IPS DF 6.9 (cell line): ENCODE data around the gene BRD1.

Experiments used
- DNase-seq: peaks from one replicate; pipeline ENCODE4 v3.0.0-alpha.2; 2013; ENCODE audit warnings: low read depth, low spot score
- H3K27ac ChIP-seq: one replicate; pipeline ENCODE4 v1.5.1; 2013; ENCODE audit warnings: low read length, control low read depth
- H3K27me3 ChIP-seq: 2 replicates; pipeline ENCODE4 v1.6.1; 2013; ENCODE audit warnings: mild to moderate bottlenecking, low read length; ENCODE audit not compliant: control insufficient read depth, insufficient read depth
- H3K36me3 ChIP-seq: 2 replicates; pipeline ENCODE4 v1.6.1; 2013; ENCODE audit warnings: low read length; ENCODE audit not compliant: control insufficient read depth, insufficient read depth
- H3K4me1 ChIP-seq: 2 replicates; pipeline ENCODE4 v1.6.1; 2013; ENCODE audit warnings: low read length; ENCODE audit not compliant: control insufficient read depth, insufficient read depth
- H3K4me3 ChIP-seq: 2 replicates; pipeline ENCODE4 v1.5.1; 2013; ENCODE audit warnings: mild to moderate bottlenecking, low read length
- H3K9me3 ChIP-seq: 2 replicates; pipeline ENCODE4 v1.6.1; 2013; ENCODE audit warnings: low read length, inconsistent platforms; ENCODE audit not compliant: control insufficient read depth, insufficient read depth
- WGBS: extraction: QIAGEN DNeasy Blood & Tissue Kit; methylation state at CpG from one replicate; pipeline ENCODE4 v1.1.7; 2013; ENCODE audit warnings: mixed read lengths, missing lambda C conversion rate; ENCODE audit not compliant: insufficient read length, insufficient coverage; 5-methylcytosine and 5-hydroxymethylcytosine counted together

BRD1 gene

DNA sequence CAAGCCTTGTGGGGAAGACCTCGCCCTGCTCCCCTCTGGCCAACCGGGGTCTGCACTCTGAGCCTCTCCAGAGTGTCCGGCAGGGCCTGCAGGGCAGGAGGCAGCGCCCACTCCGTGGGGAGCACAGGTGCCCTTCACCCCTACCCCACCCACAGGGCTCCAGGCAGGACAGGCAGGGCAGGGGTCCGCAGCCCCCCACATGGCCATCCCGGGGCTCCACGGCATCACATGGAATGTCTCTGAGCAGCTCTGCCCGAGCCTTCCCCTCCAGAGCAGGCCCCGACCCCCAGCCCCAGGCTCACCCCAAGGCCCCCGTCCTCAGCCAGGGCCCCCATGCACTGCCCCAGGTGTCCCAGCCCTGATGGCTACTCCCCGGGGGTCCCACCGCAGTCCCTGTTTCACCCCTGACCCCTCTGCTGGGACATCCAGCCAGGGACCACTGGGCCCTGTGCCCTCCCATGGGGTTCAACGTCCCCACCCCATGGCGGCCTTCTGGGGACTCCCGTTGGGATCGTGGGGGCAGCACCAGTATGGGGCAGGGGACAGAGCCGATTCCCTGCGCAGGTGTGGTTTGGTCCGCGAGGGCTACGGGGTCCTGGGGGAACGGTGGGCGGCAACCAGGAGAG lies 77.7 kb downstream of the BRD1 start:
- H3K27me3 ChIP-seq, result no peaks in the 10 kb centered on the region
- H3K9me3 ChIP-seq, result peaks cover 20% of the 10 kb centered on the region
- no CpG with 5 or more reads among the region's 24 CpGs for WGBS
- no peak overlapping the region for H3K27ac ChIP-seq
- no peak overlapping the region for H3K4me3 ChIP-seq
- no peaks in the 10 kb centered on the region for H3K4me1 ChIP-seq
- no peaks in the 10 kb centered on the region; the same call in 1 of the 2 replicates for H3K36me3 ChIP-seq
- no peak for DNase-seq

DNA sequence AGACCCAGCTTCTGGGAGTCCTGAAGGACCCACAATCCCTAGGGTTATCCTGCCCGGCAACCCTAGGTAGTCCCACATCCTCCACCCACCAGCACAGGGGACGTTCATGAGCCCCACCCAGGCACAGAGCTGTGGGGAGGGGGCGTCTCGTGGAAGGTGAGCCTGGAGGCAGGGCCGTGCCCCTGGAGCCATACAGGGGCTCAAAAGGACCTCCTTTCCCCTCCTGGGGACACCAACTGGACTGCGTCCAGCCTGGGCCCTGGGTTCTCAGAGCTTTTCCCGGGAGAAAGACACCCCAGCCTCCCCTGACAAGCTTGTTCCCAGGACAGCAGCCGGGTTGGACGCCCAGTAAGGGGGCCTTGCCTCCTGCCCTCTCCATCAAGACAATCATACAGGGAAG lies 78.4 kb downstream of the BRD1 start:
- DNase-seq, result no peak
- WGBS, result no CpG with 5 or more reads among the region's 9 CpGs
- Histone ChIP-seq H3K4me1 (no peaks in the 10 kb centered on the region), H3K4me3 (no peak overlapping the region), H3K36me3 (no peaks in the 10 kb centered on the region; the same call in 1 of the 2 replicates), H3K27ac (no peak overlapping the region), H3K27me3 (no peaks in the 10 kb centered on the region), H3K9me3 (peaks cover 18% of the 10 kb centered on the region)

DNA sequence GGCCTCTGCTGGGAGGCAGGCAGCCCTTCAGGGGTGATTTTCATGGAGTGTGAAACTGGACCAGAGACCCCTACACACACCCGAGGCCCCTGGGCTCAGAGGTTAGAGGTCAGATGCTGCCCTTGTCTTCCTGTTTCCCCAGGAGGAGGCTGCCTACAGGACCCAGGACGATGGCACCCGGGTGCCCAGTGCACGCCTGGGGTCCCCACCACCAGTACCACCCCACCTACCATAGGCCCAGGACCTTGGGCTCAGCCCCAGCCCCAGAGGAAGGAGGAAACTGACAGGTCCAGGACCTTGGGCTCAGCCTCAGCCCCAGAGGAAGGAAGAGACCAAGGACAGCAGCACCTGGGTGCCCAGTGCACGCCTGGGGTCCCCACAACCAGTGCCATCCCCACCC lies 79.2 kb downstream of the BRD1 start:
- Histone ChIP-seq H3K27me3 (no peaks in the 10 kb centered on the region), H3K36me3 (no peaks in the 10 kb centered on the region; the same call in 1 of the 2 replicates), H3K9me3 (peaks cover 16% of the 10 kb centered on the region), H3K4me3 (no peak overlapping the region), H3K27ac (no peak overlapping the region), H3K4me1 (no peaks in the 10 kb centered on the region)
- no peak for DNase-seq
- no CpG with 5 or more reads among the region's 5 CpGs for WGBS

DNA sequence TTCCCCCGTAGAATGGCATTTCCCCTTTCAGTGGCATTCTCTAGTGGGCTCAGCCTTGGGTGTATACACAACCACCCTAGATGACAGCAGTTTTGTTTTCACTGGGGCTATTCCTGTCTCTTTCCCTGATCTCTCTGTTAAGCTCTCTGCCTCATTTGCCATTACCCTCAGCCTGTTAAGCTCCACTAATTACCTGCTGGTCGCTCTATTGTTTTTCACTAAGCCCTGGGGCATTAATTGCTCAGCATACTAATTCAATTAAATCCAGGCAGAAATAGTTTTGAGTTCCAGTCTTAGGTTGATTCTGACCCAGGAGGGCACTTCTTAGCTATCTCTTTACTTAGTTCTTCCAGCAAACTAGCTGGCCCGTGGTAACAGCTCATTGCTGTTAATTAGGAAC lies 80.0 kb downstream of the BRD1 start:
- H3K27ac ChIP-seq, result no peak overlapping the region
- no peak overlapping the region for H3K4me3 ChIP-seq
- H3K27me3 ChIP-seq, result no peaks in the 10 kb centered on the region
- DNase-seq, result no peak
- H3K9me3 ChIP-seq, result peaks cover 16% of the 10 kb centered on the region
- WGBS, result no CpG with 5 or more reads among the region's 3 CpGs
- H3K36me3 ChIP-seq, result no peaks in the 10 kb centered on the region; the same call in 1 of the 2 replicates
- H3K4me1 ChIP-seq, result no peaks in the 10 kb centered on the region

DNA sequence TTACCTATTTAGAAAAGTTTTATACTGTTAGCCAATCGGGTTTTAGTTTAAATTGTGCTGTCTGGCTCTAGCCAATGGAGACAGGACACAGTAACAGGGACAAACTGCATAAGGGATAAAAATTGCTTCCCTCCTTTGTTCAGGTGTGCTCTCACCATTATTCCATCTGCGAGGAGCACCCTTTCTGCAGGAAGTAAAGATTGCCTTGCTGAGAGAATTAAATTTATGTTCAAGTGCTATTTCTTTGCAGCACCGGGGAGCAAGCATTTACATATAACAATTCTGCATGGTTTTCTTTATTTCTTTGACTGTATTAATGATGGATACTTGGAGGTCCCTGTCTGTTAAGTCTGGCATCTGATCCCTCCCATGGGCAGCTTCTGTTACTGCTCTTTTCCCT lies 80.5 kb downstream of the BRD1 start:
- Histone ChIP-seq H3K36me3 (no peaks in the 10 kb centered on the region; the same call in 1 of the 2 replicates), H3K4me3 (no peak overlapping the region), H3K27me3 (no peaks in the 10 kb centered on the region), H3K4me1 (no peaks in the 10 kb centered on the region), H3K27ac (no peak overlapping the region), H3K9me3 (peaks cover 16% of the 10 kb centered on the region)
- WGBS, result no CpG with 5 or more reads among the region's 3 CpGs
- no peak for DNase-seq

DNA sequence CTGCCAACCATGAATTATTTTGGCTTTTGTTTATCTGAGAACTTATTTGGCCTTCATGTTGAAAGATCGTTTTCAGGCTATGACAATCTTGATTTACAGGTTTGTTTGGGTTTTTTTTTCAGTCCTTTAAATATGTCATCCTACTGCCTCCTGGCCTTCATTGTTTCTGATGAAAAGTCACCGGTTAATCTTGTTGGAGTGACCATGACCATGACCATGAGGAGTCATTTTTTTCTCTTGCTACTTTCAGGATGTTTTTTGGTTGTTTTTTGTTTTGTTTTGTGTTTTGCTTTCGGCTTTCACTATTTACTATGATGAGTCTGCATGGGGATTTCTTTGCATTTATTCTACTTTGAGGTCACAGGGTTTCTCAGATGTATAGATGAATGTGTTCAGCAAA lies 81.6 kb downstream of the BRD1 start:
- no peak overlapping the region for H3K27ac ChIP-seq
- WGBS, result no CpG with 5 or more reads among the region's 3 CpGs
- DNase-seq, result no peak
- no peaks in the 10 kb centered on the region; the same call in 1 of the 2 replicates for H3K36me3 ChIP-seq
- H3K4me3 ChIP-seq, result no peak overlapping the region
- H3K4me1 ChIP-seq, result no peaks in the 10 kb centered on the region
- peaks cover 16% of the 10 kb centered on the region for H3K9me3 ChIP-seq
- no peaks in the 10 kb centered on the region for H3K27me3 ChIP-seq

DNA sequence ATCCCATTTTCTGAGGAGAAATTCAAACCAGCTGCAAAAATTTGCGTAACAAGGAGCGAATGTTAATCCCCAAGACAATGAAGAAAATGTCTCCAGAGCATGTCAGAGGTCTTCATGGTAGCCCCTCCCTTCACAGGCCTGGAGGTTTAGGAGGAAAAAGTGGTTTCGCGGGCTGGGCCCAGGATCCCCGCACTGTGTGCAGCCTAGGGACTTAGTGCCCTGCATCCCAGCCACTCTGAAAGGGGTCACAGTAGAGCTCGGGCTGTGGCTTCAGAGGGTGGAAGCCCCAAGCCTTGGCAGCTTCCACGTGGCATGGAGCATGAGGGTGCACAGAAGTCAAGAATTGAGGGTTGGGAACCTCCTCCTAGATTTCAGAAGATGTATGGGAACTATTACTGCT lies 87.4 kb downstream of the BRD1 start:
- Histone ChIP-seq H3K4me1 (no peaks in the 10 kb centered on the region), H3K27ac (no peak overlapping the region), H3K36me3 (no peaks in the 10 kb centered on the region), H3K9me3 (peaks cover 5% of the 10 kb centered on the region), H3K27me3 (no peaks in the 10 kb centered on the region), H3K4me3 (no peak overlapping the region)
- no peak for DNase-seq
- WGBS, result no CpG with 5 or more reads among the region's 7 CpGs

DNA sequence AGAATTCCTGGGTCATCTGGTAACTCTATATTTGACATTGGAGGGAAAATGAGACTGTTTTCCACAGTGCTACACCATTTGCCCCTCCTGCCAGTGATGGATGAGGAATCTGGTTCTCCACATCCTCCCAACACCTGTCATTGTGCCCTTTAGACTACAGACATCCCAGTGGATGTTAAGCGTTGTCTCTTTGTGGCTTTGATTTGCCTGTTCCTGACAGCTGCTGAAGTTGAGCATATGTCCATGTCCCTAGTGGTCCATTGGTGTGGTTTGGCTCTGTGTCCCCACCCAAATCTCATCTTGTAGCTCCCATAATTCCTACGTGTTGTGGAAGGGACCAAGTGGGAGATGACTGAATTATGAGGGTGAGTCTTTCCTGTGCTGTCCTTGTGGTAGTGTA lies 88.5 kb downstream of the BRD1 start:
- WGBS, result no CpG with 5 or more reads among the region's 2 CpGs
- H3K9me3 ChIP-seq, result peaks cover 8% of the 10 kb centered on the region
- H3K4me3 ChIP-seq, result no peak overlapping the region
- H3K4me1 ChIP-seq, result no peaks in the 10 kb centered on the region
- H3K27me3 ChIP-seq, result no peaks in the 10 kb centered on the region
- DNase-seq, result no peak
- no peak overlapping the region for H3K27ac ChIP-seq
- no peaks in the 10 kb centered on the region for H3K36me3 ChIP-seq

DNA sequence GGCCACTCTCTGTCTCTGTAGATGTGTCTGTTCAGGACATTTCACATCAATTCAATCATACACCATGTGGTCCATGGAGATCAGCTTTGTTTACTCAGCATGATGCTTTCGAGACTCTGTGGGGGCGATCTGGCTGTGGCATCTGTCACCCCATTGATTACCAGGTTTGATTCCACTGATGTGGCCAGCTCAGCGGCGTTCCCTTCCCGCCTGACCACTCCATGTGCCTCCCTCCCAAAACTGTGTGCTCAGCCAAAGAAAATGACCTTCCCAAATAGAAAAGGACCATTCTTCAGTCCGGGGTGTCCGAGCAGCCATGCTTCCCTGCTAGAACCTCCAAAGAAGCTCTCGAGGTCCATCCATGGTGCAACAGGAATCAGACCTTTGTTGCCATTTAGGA lies 89.1 kb downstream of the BRD1 start:
- Histone ChIP-seq H3K27me3 (no peaks in the 10 kb centered on the region), H3K27ac (no peak overlapping the region), H3K4me3 (no peak overlapping the region), H3K9me3 (peaks cover 13% of the 10 kb centered on the region), H3K36me3 (no peaks in the 10 kb centered on the region), H3K4me1 (no peaks in the 10 kb centered on the region)
- no CpG with 5 or more reads among the region's 8 CpGs for WGBS
- DNase-seq, result no peak

DNA sequence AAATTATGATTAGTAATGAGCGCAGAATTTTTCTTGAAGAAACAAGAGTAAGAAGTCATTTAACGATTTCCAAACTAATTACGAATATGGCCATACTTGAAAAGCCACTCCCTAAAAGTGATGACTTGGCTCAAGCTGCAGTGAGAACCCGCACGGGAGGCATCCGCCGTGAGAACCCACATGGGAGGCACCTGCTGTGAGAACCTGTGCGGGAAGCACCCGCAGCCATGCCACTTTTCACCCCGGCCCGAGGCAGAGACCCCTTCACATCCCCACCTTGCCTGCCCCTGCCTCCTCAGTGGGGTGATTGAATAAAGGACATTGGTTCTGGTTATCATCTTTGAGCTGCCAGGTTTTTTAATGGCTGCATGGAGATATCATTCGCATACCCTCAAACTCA lies 89.7 kb downstream of the BRD1 start:
- no CpG with 5 or more reads among the region's 12 CpGs for WGBS
- no peaks in the 10 kb centered on the region for H3K27me3 ChIP-seq
- H3K27ac ChIP-seq, result no peak overlapping the region
- peaks cover 14% of the 10 kb centered on the region for H3K9me3 ChIP-seq
- no peak for DNase-seq
- H3K4me1 ChIP-seq, result no peaks in the 10 kb centered on the region
- no peaks in the 10 kb centered on the region for H3K36me3 ChIP-seq
- no peak overlapping the region for H3K4me3 ChIP-seq

DNA sequence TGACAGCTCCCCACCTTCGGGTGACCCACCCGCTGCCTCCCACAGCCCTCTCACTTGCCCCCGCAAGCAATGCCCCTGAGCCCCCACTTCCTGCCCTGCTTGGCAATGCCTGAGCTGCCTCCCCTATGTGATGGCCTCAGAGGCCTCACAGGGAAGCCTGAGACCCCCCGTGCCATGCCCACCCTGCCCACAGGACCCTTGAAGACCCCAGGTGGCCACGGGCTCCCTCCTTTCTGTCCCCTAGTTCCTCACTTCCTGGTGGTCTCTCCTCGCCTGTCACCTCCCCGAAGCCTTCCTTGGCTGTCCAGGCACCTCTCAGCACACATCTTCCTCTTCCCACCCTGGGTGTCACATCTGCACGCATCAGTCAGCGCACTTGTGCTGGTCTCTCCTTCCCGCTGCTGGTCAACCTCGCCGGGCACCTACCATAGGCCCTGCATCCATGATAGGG lies 90.5 kb downstream of the BRD1 start:
- H3K9me3 ChIP-seq, result peaks cover 14% of the 10 kb centered on the region
- DNase-seq, result no peak
- H3K27me3 ChIP-seq, result no peaks in the 10 kb centered on the region
- H3K27ac ChIP-seq, result no peak overlapping the region
- H3K36me3 ChIP-seq, result no peaks in the 10 kb centered on the region
- H3K4me1 ChIP-seq, result no peaks in the 10 kb centered on the region
- no CpG with 5 or more reads among the region's 12 CpGs for WGBS
- no peak overlapping the region for H3K4me3 ChIP-seq
